ENCODE data around the gene ZC3H13. TPM values are rescaled to one million over a fixed set of nuclear protein-coding genes. Genes with fewer than 3 reads are reported as not detected.

Gene ZC3H13
- total RNA-seq, 1 experiment from 2014 or later, result 61.9 TPM

DNA sequence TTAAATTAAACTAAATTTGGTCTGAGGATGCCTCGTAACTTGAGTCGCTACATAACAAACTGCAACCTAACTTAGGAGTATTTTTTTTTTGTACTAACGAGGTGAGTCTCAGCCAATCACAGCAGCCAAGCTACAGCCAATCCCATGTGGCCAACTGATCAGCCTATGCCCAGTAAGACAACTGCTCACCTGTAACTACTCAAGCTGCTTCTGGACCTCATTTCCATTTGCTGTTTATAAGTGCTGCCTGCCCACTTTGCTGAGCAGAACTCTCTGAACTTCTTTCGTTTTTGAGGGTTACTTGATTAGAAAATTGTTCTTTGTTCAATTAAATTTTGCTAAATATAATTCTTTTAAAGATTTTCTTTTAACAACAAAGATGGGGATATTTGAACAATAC lies 48.5 kb upstream of the ZC3H13 start:
- no peak overlapping the region for H4K5ac ChIP-seq (ENCODE audit: insufficient read length, low read depth, low read length)
- TF ChIP-seq, protein P1, sequence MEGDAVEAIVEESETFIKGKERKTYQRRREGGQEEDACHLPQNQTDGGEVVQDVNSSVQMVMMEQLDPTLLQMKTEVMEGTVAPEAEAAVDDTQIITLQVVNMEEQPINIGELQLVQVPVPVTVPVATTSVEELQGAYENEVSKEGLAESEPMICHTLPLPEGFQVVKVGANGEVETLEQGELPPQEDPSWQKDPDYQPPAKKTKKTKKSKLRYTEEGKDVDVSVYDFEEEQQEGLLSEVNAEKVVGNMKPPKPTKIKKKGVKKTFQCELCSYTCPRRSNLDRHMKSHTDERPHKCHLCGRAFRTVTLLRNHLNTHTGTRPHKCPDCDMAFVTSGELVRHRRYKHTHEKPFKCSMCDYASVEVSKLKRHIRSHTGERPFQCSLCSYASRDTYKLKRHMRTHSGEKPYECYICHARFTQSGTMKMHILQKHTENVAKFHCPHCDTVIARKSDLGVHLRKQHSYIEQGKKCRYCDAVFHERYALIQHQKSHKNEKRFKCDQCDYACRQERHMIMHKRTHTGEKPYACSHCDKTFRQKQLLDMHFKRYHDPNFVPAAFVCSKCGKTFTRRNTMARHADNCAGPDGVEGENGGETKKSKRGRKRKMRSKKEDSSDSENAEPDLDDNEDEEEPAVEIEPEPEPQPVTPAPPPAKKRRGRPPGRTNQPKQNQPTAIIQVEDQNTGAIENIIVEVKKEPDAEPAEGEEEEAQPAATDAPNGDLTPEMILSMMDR (conservative IDR thresholded peaks at IDR 0.05), result no peak
- no peak overlapping the region for H3K18ac ChIP-seq (ENCODE audit: insufficient read length, low read depth, low read length)
- H2BK120ac ChIP-seq (ENCODE audit: low read depth, low read length, poor library complexity, severe bottlenecking), result no peak overlapping the region
- no peak overlapping the region for H3K27ac ChIP-seq (ENCODE audit: insufficient read length, low read depth, low read length)
- H4K91ac ChIP-seq (ENCODE audit: insufficient read length, low read depth, low read length), result no peak overlapping the region
- no peak overlapping the region for H2AK5ac ChIP-seq (ENCODE audit: insufficient read length, low read length)
- no peaks in the 10 kb centered on the region for H3K9me3 ChIP-seq (ENCODE audit: control insufficient read depth, low read depth, low read length)
- H3K27me3 Mint-ChIP-seq (ENCODE audit: low read depth), result peaks cover 1% of the 10 kb centered on the region; the same call in 1 of the 2 replicates
- H3K23me2 ChIP-seq (ENCODE audit: insufficient read length, low read depth, low read length, poor library complexity, severe bottlenecking), result no peaks in the 10 kb centered on the region
- H3K9me3 Mint-ChIP-seq, result no peaks in the 10 kb centered on the region
- H3K36me3 Mint-ChIP-seq (ENCODE audit: insufficient read depth in 1 of 3, low read depth in 3 of 3), result no peaks in the 10 kb centered on the region
- DNase-seq, result no peak
- H4K20me1 ChIP-seq (ENCODE audit: control insufficient read depth, insufficient read depth, insufficient read length), result no peaks in the 10 kb centered on the region
- no peak overlapping the region for H3K4ac ChIP-seq (ENCODE audit: low read depth, low read length)
- H3K79me1 ChIP-seq (ENCODE audit: insufficient read depth, low read depth, low read length, poor library complexity, severe bottlenecking), result no peaks in the 10 kb centered on the region
- no peak overlapping the region for H2BK20ac ChIP-seq (ENCODE audit: low read depth, low read length, poor library complexity, severe bottlenecking)
- no peak overlapping the region for H3K23ac ChIP-seq (ENCODE audit: insufficient read length, low read depth, low read length)
- H2BK15ac ChIP-seq (ENCODE audit: low read depth, low read length), result no peak overlapping the region
- no peak overlapping the region for H3K9ac ChIP-seq (ENCODE audit: extremely low read depth, insufficient read length, low read length)
- H3K4me3 Mint-ChIP-seq, result no peak overlapping the region
- H3K27me3 ChIP-seq (ENCODE audit: insufficient read depth, low read length), result no peaks in the 10 kb centered on the region
- H3K56ac ChIP-seq (ENCODE audit: insufficient read length, low read depth, low read length), result no peak overlapping the region
- no CpG with 5 or more reads among the region's 4 CpGs for WGBS (ENCODE audit: extremely low coverage, insufficient read length, low lambda C conversion rate)
- H4K8ac ChIP-seq (replicated peaks; ENCODE audit: insufficient read length, low read depth, low read length), result no peak overlapping the region
- H2BK5ac ChIP-seq (ENCODE audit: insufficient read length, low read length), result no peak overlapping the region
- no peaks in the 10 kb centered on the region; the same call in 1 of the 2 replicates for H3K4me1 ChIP-seq (ENCODE audit: insufficient read depth, low read length)
- no peak overlapping the region for H3K4me2 ChIP-seq (ENCODE audit: insufficient read depth, insufficient read length, low read length)
- H2AFZ ChIP-seq (ENCODE audit: low read length), result no peak overlapping the region
- H2BK12ac ChIP-seq (ENCODE audit: insufficient read length, low read depth, low read length), result no peak overlapping the region
- H3K14ac ChIP-seq (ENCODE audit: insufficient read depth, low read length), result no peak overlapping the region
- peaks cover 3 to 4% of the 10 kb centered on the region in 2 experiments; a peak in 1 of 4 replicates for H3K4me1 Mint-ChIP-seq
- no peak overlapping the region for H3K27ac Mint-ChIP-seq
- no peak overlapping the region for H3T11ph ChIP-seq (ENCODE audit: low read length)
- no peaks in the 10 kb centered on the region for H3K79me2 ChIP-seq (ENCODE audit: insufficient read depth, low read length)

Data from H9 (cell line).